Chondrocyte (in vitro differentiated cells): Measurements from ENCODE around the gene KATNB1. TPM values are rescaled to one million over a fixed set of nuclear protein-coding genes. Genes with fewer than 3 reads are reported as not detected.

ENCODE experiments used
- DNase-seq: peaks from one replicate; pipeline ENCODE4 v3.0.0; 2021; ENCODE audit warnings: mixed read lengths, low spot score
- H3K27ac Mint-ChIP-seq: one replicate; pipeline ENCODE4 v1.8.0; 2021; ENCODE audit warnings: mild to moderate bottlenecking, moderate library complexity, mixed read lengths; ENCODE audit not compliant: unreplicated experiment
- H3K27me3 Mint-ChIP-seq: 2 replicates; pipeline ENCODE4 v1.8.0; 2021; ENCODE audit warnings: low read depth, mixed read lengths
- H3K36me3 Mint-ChIP-seq: 2 replicates; pipeline ENCODE4 v1.8.0; 2021; ENCODE audit warnings: low read depth, mixed read lengths
- H3K4me1 Mint-ChIP-seq: 2 replicates; pipeline ENCODE4 v1.8.0; 2021; ENCODE audit warnings: low read depth, mild to moderate bottlenecking, mixed read lengths
- H3K4me3 Mint-ChIP-seq: one replicate; pipeline ENCODE4 v1.8.0; 2021; ENCODE audit warnings: mild to moderate bottlenecking, moderate library complexity, mixed read lengths; ENCODE audit not compliant: unreplicated experiment
- H3K9me3 Mint-ChIP-seq: 2 replicates; pipeline ENCODE4 v1.8.0; 2021; ENCODE audit warnings: low read depth, mixed read lengths
- CTCF ChIP-seq: fragments of 200-600 bp; sonication (generic); IDR thresholded peaks from 2 replicates; pipeline ENCODE4 v1.5.0; 2021; ENCODE audit warnings: antibody characterized with exemption, mild to moderate bottlenecking, moderate library complexity
- total RNA-seq: library from RNA; stranded (reverse); gene quantifications from 3 replicates; pipeline ENCODE4 v1.2.1, GENCODE V29; 2021

Gene KATNB1
- total RNA-seq, 1 donor from 2014 or later = 14.0 TPM

GRCh38 chr16:57754354-57755060, 18.9 kb downstream of the KATNB1 start:
- Mint-ChIP-seq H3K4me3 (no peak overlapping the region), H3K27me3 (no peaks in the 10 kb centered on the region), H3K27ac (no peak overlapping the region), H3K4me1 (no peaks in the 10 kb centered on the region), H3K9me3 (no peaks in the 10 kb centered on the region), H3K36me3 (peaks cover 6% of the 10 kb centered on the region)
- no peak for TF ChIP-seq CTCF
- DNase-seq = peak; percentile 84

- no peaks in the 10 kb centered on the region for H3K4me1 Mint-ChIP-seq
- H3K27ac Mint-ChIP-seq = no peak overlapping the region
- H3K4me3 Mint-ChIP-seq = no peak overlapping the region
- H3K27me3 Mint-ChIP-seq = no peaks in the 10 kb centered on the region
- peak; percentile 92 for DNase-seq
- no peaks in the 10 kb centered on the region for H3K9me3 Mint-ChIP-seq
- H3K36me3 Mint-ChIP-seq = peaks cover 11% of the 10 kb centered on the region
- TF ChIP-seq CTCF = no peak
Observed at GRCh38 chr16:57755061-57755684, 19.6 kb downstream of the KATNB1 start.

DNA sequence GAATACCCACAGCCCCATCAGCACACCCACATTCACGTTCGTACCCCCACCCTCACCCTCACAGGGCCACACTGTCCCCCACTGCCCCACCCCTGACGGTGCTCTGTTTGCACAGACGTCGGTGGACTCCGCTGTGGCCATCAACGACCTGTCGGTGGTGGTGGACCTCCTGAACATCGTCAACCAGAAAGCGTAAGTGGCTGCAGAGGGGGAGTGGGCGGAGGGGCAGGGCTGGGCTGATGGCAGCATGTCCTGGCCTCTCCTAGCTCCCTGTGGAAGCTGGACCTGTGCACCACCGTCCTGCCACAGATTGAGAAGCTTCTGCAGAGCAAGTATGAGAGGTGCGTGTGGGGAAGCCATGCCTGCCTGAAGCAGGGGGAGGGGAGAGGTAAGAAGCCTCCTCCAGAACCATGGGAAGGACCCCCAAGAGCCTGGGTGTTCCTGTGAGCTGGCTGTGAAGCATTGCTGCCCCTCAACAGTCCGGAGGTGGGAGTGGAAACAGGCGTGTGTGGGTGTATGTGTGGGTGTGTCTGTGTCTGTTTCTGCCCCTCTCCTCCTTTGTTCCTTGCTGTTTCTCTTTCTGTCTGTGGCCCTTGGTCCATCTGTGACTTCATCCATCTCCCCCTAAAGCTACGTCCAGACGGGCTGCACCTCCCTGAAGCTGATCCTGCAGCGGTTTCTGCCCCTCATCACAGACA, 20.3 kb downstream of the KATNB1 start:
- Mint-ChIP-seq H3K36me3 (peaks cover 12% of the 10 kb centered on the region), H3K9me3 (no peaks in the 10 kb centered on the region), H3K27me3 (no peaks in the 10 kb centered on the region), H3K4me1 (no peaks in the 10 kb centered on the region), H3K4me3 (no peak overlapping the region), H3K27ac (no peak overlapping the region)
- no peak for TF ChIP-seq CTCF
- peak; percentile 75 for DNase-seq

DNA sequence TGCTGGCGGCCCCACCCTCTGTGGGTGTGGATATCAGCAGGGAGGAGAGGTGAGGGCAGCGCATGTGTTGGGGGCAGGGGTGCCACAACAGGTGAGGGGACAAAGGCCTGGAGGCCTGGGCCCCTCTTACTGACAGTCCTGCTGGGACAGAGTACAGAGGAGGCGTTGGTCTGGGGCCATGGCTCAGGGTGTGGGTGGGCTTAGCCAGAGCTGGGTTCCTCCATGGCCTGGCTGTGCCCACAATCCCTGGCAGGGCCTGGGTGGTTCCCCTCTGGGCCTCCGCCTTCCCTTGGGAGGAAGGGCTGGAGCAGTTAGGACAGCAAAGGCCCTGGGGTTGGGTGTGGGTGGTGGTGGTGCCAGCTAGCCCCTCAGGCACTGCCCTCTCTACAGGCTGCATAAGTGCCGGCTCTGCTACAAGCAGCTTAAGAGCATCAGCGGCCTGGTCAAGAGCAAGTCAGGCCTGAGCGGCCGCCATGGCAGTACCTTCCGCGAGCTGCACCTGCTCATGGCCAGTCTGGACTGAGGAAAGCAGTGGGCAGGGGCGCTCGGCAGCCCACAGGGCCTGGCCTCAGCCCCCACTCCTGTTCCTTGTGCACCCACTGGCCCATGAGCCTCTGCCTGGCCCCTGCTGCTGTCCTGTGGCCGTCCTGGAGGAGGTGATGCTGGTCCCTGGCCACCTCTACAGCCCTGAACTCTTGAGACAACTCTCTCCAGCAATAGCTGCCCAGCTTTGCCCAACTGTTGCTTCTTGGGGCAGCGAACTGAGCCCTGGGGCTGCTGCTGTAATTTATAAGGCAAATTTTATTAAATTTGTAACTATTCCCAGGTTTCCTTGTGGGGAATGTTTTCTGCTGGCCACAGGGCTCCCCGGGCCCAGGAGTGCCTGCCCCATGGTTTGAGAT, 21.1 kb downstream of the KATNB1 start:
- no peaks in the 10 kb centered on the region for H3K9me3 Mint-ChIP-seq
- no peaks in the 10 kb centered on the region for H3K27me3 Mint-ChIP-seq
- no peak for TF ChIP-seq CTCF
- H3K4me1 Mint-ChIP-seq = no peaks in the 10 kb centered on the region
- H3K4me3 Mint-ChIP-seq = no peak overlapping the region
- peak; percentile 89 for DNase-seq
- no peak overlapping the region for H3K27ac Mint-ChIP-seq
- H3K36me3 Mint-ChIP-seq = peaks cover 12% of the 10 kb centered on the region
